T-helper 22 cell (primary cell): ENCODE measurements around the gene MRPL4.

Source experiments
- DNase-seq: peaks from one replicate; pipeline ENCODE4 v3.0.0-alpha.2; 2020; ENCODE audit warnings: low read depth

Gene MRPL4

GRCh38 chr19:10289167-10289835 lies 37.3 kb downstream of the MRPL4 start:
- peak; percentile 44 for DNase-seq

GRCh38 chr19:10289836-10290356 lies 37.9 kb downstream of the MRPL4 start, which contains the start of gene ICAM5:
Gene ICAM5, plus strand, starts transcription at chr19:10289952. Its CDS starts 92 bp downstream, at chr19:10290044.
- no peak for DNase-seq

- DNase-seq = no peak
Observed at GRCh38 chr19:10290357-10290875, 38.4 kb downstream of the MRPL4 start.

GRCh38 chr19:10290876-10291553 lies 39.0 kb downstream of the MRPL4 start:
- peak; percentile 36 for DNase-seq

GRCh38 chr19:10291554-10292205 lies 39.7 kb downstream of the MRPL4 start:
- DNase-seq = no peak

- peak; percentile 38 for DNase-seq
Observed at GRCh38 chr19:10292206-10292788, 40.3 kb downstream of the MRPL4 start.

GRCh38 chr19:10292789-10293636 lies 41.0 kb downstream of the MRPL4 start:
- DNase-seq = no peak

- DNase-seq = no peak
Observed at GRCh38 chr19:10293637-10294367, 41.8 kb downstream of the MRPL4 start.

GRCh38 chr19:10294368-10294697 lies 42.3 kb downstream of the MRPL4 start:
- no peak for DNase-seq

GRCh38 chr19:10295305-10295846 lies 43.4 kb downstream of the MRPL4 start:
- peak; percentile 60 for DNase-seq

GRCh38 chr19:10295847-10296591 lies 44.0 kb downstream of the MRPL4 start:
- DNase-seq = no peak

- DNase-seq = no peak
Observed at GRCh38 chr19:10299545-10300458, 47.8 kb downstream of the MRPL4 start.

GRCh38 chr19:10305139-10305806 lies 53.3 kb downstream of the MRPL4 start:
- DNase-seq = no peak

- DNase-seq = no peak
Observed at GRCh38 chr19:10306327-10306726, 54.3 kb downstream of the MRPL4 start.

- no peak for DNase-seq
Observed at GRCh38 chr19:10309423-10309822, 57.4 kb downstream of the MRPL4 start, which contains the start of gene ZGLP1. Gene ZGLP1, minus strand, starts transcription at chr19:10309815.
